Calu3 (cell line): ENCODE measurements around the gene ALPP. TPM values are rescaled to one million over a fixed set of nuclear protein-coding genes. Genes with fewer than 3 reads are reported as not detected.

Experiments
- BruUV-seq: library from RNA; stranded (reverse); fragments of 400-500 nt; replicated peaks from 2 replicates; lab custom pipeline; 2021; lab: Mats Ljungman, UMichigan
- CTCF ChIA-PET: fragments of 300-600 bp; sonication (Branson Sonifier 250); formaldehyde crosslinking; loops from one replicate; lab custom pipeline; 2022; ENCODE audit warnings: antibody characterized with exemption; lab: Charles Lee
- DNase-seq: peaks from one replicate; pipeline ENCODE4 v3.0.0; 2022
- H3K27ac Mint-ChIP-seq: one replicate; pipeline ENCODE4 v1.8.0; 2022; ENCODE audit warnings: mixed read lengths; ENCODE audit not compliant: unreplicated experiment
- H3K27me3 Mint-ChIP-seq: one replicate; pipeline ENCODE4 v1.8.0; 2022; ENCODE audit warnings: mixed read lengths; ENCODE audit not compliant: unreplicated experiment
- H3K36me3 Mint-ChIP-seq: one replicate; pipeline ENCODE4 v1.8.0; 2022; ENCODE audit warnings: mild to moderate bottlenecking, moderate library complexity, mixed read lengths; ENCODE audit not compliant: insufficient read depth, unreplicated experiment
- H3K4me1 Mint-ChIP-seq: one replicate; pipeline ENCODE4 v1.8.0; 2022; ENCODE audit warnings: mild to moderate bottlenecking, low read depth, mixed read lengths; ENCODE audit not compliant: unreplicated experiment
- H3K4me3 Mint-ChIP-seq: one replicate; pipeline ENCODE4 v1.8.0; 2022; ENCODE audit warnings: mild to moderate bottlenecking, low read depth, moderate library complexity, mixed read lengths; ENCODE audit not compliant: unreplicated experiment
- H3K9me3 Mint-ChIP-seq: one replicate; pipeline ENCODE4 v1.8.0; 2022; ENCODE audit warnings: low read depth, mixed read lengths; ENCODE audit not compliant: unreplicated experiment
- CTCF ChIP-seq: fragments of 200-600 bp; IDR thresholded peaks from one replicate; pipeline ENCODE4 v1.8.0; 2022; ENCODE audit warnings: antibody characterized with exemption; ENCODE audit not compliant: unreplicated experiment
- intact Hi-C: fragments of 100-400 bp; cut with micrococcal nuclease; formaldehyde crosslinking; loops from one replicate; pipeline ENCODE4 v1.10.0; 2022; ENCODE audit not compliant: unreplicated experiment
- total RNA-seq: library from RNA; stranded (reverse); gene quantifications from 2 replicates; pipeline ENCODE4 v1.2.3, GENCODE V29; 2022

The ALPP gene
- total RNA-seq, 1 experiment from 2014 or later, result not detected

DNA sequence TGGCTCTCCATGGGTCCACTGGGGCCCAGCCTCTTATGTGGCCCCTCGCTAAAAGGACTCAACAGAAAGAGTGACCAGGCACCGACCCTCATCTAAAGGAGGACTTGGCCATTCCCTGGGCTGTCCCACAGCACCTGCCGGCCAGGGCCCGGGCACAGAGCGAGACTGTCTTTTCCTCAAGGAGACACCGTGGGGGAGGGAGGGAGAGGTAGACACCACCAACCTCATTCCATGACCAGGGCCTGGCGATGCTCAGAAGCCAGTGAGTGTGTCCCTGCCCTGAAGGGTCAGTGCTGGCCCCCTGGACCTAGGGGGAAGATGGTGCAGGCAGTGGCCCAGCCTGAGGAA is 39.8 kb upstream of the ALPP start:
- BruUV-seq, result no TSS peak
- Mint-ChIP-seq H3K27ac (peak overlapping the region; percentile 43), H3K27me3 (no peaks in the 10 kb centered on the region), H3K36me3 (peaks cover 22% of the 10 kb centered on the region), H3K9me3 (no peaks in the 10 kb centered on the region), H3K4me3 (no peak overlapping the region), H3K4me1 (no peaks in the 10 kb centered on the region)
- CTCF ChIA-PET, result no interaction called here
- TF ChIP-seq CTCF, result no peak
- DNase-seq, result no peak
- intact Hi-C loops, result no loop called here

- no TSS peak for BruUV-seq
- intact Hi-C loops, result no loop called here
Measured at GRCh38 chr2:232339121-232340081, 39.1 kb upstream of the ALPP start.

GRCh38 chr2:232340171-232340935 is 38.2 kb upstream of the ALPP start:
- H3K4me3 Mint-ChIP-seq, result no peak overlapping the region
- H3K36me3 Mint-ChIP-seq, result peaks cover 18% of the 10 kb centered on the region
- no peak for DNase-seq
- BruUV-seq, result no TSS peak
- intact Hi-C loops, result no loop called here
- no peaks in the 10 kb centered on the region for H3K4me1 Mint-ChIP-seq
- CTCF ChIA-PET, result interaction anchor here (0.8 kb wide), 1 partner anchor 1475 kb away, joined by 7 read pairs; the partner anchor contains the start of gene ITM2C
- no peaks in the 10 kb centered on the region for H3K27me3 Mint-ChIP-seq
- H3K27ac Mint-ChIP-seq, result no peak overlapping the region
- no peak for TF ChIP-seq CTCF
- H3K9me3 Mint-ChIP-seq, result no peaks in the 10 kb centered on the region

More at GRCh38 chr2:232339121-232340081, 39.1 kb upstream of the ALPP start:
- Mint-ChIP-seq H3K27ac (peak overlapping the region; percentile 43), H3K4me1 (no peaks in the 10 kb centered on the region), H3K9me3 (no peaks in the 10 kb centered on the region), H3K27me3 (no peaks in the 10 kb centered on the region), H3K36me3 (peaks cover 19% of the 10 kb centered on the region), H3K4me3 (no peak overlapping the region)
- CTCF ChIA-PET, result no interaction called here
- no peak for DNase-seq
- TF ChIP-seq CTCF, result no peak

DNA sequence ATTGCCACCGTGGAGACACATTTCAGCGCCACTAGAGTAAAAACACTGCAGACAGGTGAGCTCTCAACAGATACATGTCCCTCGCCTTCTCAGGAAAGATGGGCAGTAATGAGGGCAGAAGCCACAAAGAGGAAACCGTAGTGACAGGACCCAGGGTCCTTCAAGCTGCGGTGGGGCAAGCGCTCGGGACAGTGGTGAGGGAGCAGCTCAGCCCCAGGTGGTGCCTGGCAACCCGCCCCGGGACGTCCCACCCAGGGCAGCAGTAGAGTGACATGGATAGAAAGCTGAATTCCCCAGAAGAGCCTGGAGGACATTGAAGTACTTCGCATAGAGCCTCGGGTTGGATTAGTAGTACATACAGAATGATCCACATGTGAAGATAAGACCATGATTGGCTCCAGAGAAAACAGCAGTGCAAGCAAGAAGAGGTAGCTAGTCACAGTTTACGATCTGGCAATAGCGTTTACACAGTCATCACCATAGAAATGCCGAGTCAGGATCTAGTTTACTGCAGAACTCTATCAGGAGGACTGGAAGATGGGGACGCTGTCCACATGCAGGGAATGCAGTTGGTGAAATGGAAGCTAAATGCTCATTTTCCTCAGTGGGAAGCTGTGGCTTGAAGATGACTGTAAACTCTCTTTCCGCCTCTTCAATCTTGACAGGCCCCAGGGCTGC is 37.4 kb upstream of the ALPP start:
- no peak for DNase-seq
- Mint-ChIP-seq H3K9me3 (no peaks in the 10 kb centered on the region), H3K4me3 (no peak overlapping the region), H3K27ac (no peak overlapping the region), H3K4me1 (no peaks in the 10 kb centered on the region), H3K36me3 (peaks cover 18% of the 10 kb centered on the region), H3K27me3 (no peaks in the 10 kb centered on the region)
- no peak for TF ChIP-seq CTCF
- BruUV-seq, result no TSS peak
- CTCF ChIA-PET, result interaction anchor here (0.8 kb wide), 1 partner anchor 1476 kb away, joined by 7 read pairs; the partner anchor contains the start of gene ITM2C
- intact Hi-C loops, result no loop called here
